CD4-positive, alpha-beta memory T cell (primary cell): ENCODE data around the gene EML6. TPM values are rescaled to one million over a fixed set of nuclear protein-coding genes. Genes with fewer than 3 reads are reported as not detected.

ENCODE experiments used
- CTCF ChIA-PET: fragments of 350-600 bp; sonication (Branson Sonifier 250); formaldehyde crosslinking; loops from one replicate; lab custom pipeline; 2021; ENCODE audit warnings: inconsistent platforms; ENCODE audit not compliant: partially characterized antibody; lab: Charles Lee
- POLR2A ChIA-PET: fragments of 350-600 bp; sonication (Branson Sonifier 250); formaldehyde crosslinking; loops from one replicate; lab custom pipeline; 2021; ENCODE audit not compliant: partially characterized antibody; lab: Charles Lee
- DNase-seq, 5 donors: peaks; one replicate each; pipeline versions ENCODE4 v3.0.0 to v3.0.0-alpha.2; 2020 to 2022; ENCODE audit warnings: mixed read lengths in 1 of 5
- H3K27ac ChIP-seq: one replicate; pipeline ENCODE4 v1.7.0; 2013; ENCODE audit warnings: low read depth, low read length
- H3K27me3 ChIP-seq: 2 replicates; pipeline ENCODE4 v1.7.0; 2013; ENCODE audit warnings: mild to moderate bottlenecking, low read length, moderate library complexity; ENCODE audit not compliant: insufficient read depth
- H3K36me3 ChIP-seq: 2 replicates; pipeline ENCODE4 v1.7.0; 2013; ENCODE audit warnings: mild to moderate bottlenecking, low read length, moderate library complexity; ENCODE audit not compliant: insufficient read depth
- H3K4me1 ChIP-seq: 2 replicates; pipeline ENCODE4 v1.7.0; 2013; ENCODE audit warnings: mild to moderate bottlenecking, low read length, moderate library complexity; ENCODE audit not compliant: insufficient read depth
- H3K4me3 ChIP-seq, 2 donors: one replicate each; pipeline ENCODE4 v1.7.0; 2013; ENCODE audit warnings: low read length in 2 of 2, mild to moderate bottlenecking in 1 of 2
- H3K9me3 ChIP-seq, 2 donors: one replicate each; pipeline ENCODE4 v1.7.0; 2013; ENCODE audit warnings: low read length in 2 of 2, control low read depth in 1 of 2; ENCODE audit not compliant: control insufficient read depth in 1 of 2
- H3K27ac Mint-ChIP-seq, 7 donors: one replicate each; pipeline ENCODE4 v1.8.0; 2020 to 2021; ENCODE audit warnings: mixed read lengths in 7 of 7, mild to moderate bottlenecking in 6 of 7, inconsistent platforms in 3 of 7, moderate library complexity in 3 of 7
- H3K27me3 Mint-ChIP-seq, 2 donors: one replicate each; pipeline ENCODE4 v1.8.0; 2020 to 2021; ENCODE audit warnings: mixed read lengths in 2 of 2
- H3K36me3 Mint-ChIP-seq, 2 donors: one replicate each; pipeline ENCODE4 v1.8.0; 2020 to 2021; ENCODE audit warnings: mixed read lengths in 2 of 2, inconsistent platforms in 1 of 2, mild to moderate bottlenecking in 1 of 2
- H3K4me1 Mint-ChIP-seq, 4 donors: one replicate each; pipeline ENCODE4 v1.8.0; 2020 to 2021; ENCODE audit warnings: mixed read lengths in 4 of 4, mild to moderate bottlenecking in 1 of 4
- H3K4me3 Mint-ChIP-seq, 8 donors: one replicate each; pipeline ENCODE4 v1.8.0; 2020 to 2021; ENCODE audit warnings: mixed read lengths in 8 of 8, mild to moderate bottlenecking in 7 of 8, moderate library complexity in 6 of 8, inconsistent platforms in 3 of 8
- H3K9me3 Mint-ChIP-seq, 8 donors: one replicate each; pipeline ENCODE4 v1.8.0; 2020 to 2021; ENCODE audit warnings: mixed read lengths in 8 of 8, mild to moderate bottlenecking in 5 of 8, inconsistent platforms in 3 of 8, moderate library complexity in 1 of 8
- intact Hi-C: fragments of 100-400 bp; cut with micrococcal nuclease; formaldehyde crosslinking; loops from one replicate; pipeline ENCODE4 v1.15.1; 2023
- polyA plus RNA-seq, 2 donors: library from polyadenylated mRNA; unstranded; fragments of 300-500 nt; fragmentation: Illumina TruSeq; gene quantifications; one replicate each; pipeline ENCODE4 v1.2.3, GENCODE V29; 2021
- total RNA-seq, 2 experiments: library from RNA; stranded (reverse); gene quantifications; one replicate each; pipeline ENCODE4 v1.2.3, GENCODE V29; 2021

The EML6 gene
- total and polyA plus RNA-seq, 4 experiments from 2014 or later, result 0.02 to 3.9 (median 1.8) TPM; not detected in 1

DNA sequence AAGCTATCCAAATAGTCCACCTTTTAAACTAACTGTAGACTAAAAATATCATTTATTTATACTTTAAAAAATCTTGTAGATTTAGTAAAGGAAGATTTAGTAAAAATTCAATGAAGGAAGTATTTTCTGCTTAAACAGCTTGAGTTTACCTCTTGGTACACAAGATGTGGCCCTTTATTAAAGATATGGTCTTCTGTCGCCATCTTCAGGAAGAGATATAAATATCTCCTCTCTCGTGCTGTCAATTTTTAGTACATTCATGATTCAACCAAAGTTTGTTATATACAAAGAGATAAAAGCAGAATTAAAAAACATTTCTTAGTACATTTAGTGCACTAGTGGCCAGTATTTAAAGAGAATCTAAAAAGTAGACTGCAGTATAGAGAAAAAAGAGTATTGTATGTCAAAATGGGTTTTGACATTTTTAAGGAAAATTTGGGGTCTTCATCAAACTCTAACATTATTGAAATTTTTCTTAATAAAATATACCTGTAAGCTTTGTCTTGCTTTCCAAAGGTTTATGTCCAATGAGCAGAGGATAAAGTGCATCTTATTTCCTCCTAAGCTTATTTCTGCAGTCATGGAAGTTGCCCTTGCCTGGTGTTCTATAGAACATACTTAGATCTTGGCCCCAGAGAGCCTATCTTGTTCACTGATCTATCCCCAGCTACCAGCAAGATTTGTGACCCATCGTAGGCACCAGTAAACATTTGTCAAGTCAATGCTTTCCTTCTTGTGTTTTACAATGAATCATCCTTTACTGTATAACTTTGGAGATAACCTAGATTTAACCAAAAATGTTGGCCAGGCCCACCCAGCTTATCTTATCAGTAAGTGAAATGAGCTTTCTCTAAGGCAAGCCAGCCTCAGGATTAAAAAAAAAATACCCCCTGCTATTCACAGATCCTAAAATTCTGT, 18.5 kb upstream of the EML6 start:
- ChIA-PET POLR2A (interaction anchor here (0.8 to 1.7 kb wide), 5 partner anchors 18 to 183 kb away, joined by 3 to 9 read pairs (median 3); partner anchors contain the start of gene EML6), CTCF (interaction anchor here (0.6 to 7.6 kb wide), 45 partner anchors 8 to 969 kb away, joined by 3 to 250 read pairs (median 4); partner anchors contain the start of gene EML6)
- H3K9me3 Mint-ChIP-seq, result no peaks in the 10 kb centered on the region
- peaks cover 10% of the 10 kb centered on the region for H3K4me1 ChIP-seq
- intact Hi-C loops, result loop anchor here (1.0 kb wide), 4 partner anchors 133 to 598 kb away; no protein-coding TSS in a partner anchor
- no peaks in the 10 kb centered on the region for H3K9me3 ChIP-seq
- H3K27me3 Mint-ChIP-seq, result peaks cover 12 to 13% of the 10 kb centered on the region in 2 donors
- H3K4me3 ChIP-seq, result no peak overlapping the region
- peaks cover 0 to 4% (median 2%) of the 10 kb centered on the region in 4 donors for H3K4me1 Mint-ChIP-seq
- no peak overlapping the region for H3K27ac ChIP-seq
- no peaks in the 10 kb centered on the region for H3K36me3 Mint-ChIP-seq
- peak in 4 of 5 donors; percentile 56 to 63 (median 56) for DNase-seq
- no peak overlapping the region for H3K27ac Mint-ChIP-seq
- no peaks in the 10 kb centered on the region for H3K36me3 ChIP-seq
- H3K4me3 Mint-ChIP-seq, result no peak overlapping the region
- no peaks in the 10 kb centered on the region for H3K27me3 ChIP-seq

DNA sequence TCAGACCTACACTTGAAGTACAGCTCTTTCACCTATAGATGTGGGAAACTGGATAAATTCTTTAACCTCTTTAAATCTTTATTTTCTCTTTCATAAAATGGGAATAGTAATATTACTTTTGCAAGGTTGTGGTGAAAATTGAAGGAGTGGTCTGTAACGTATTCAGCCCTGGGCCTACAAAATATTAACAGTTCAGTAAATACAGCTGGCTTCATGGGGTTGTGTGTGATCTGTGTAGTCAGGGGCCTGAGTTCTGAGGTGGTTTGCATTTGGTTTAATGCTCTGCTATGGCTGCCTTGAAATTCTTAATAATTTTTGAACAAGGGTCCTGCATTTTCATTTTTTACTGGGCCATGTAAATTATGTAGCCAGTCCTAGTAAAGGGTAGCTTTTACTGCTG, 16.8 kb upstream of the EML6 start:
- Histone ChIP-seq H3K27ac (no peak overlapping the region), H3K9me3 (no peaks in the 10 kb centered on the region), H3K4me1 (peaks cover 10% of the 10 kb centered on the region), H3K27me3 (no peaks in the 10 kb centered on the region), H3K4me3 (no peak overlapping the region), H3K36me3 (no peaks in the 10 kb centered on the region)
- ChIA-PET POLR2A (no interaction called here), CTCF (interaction anchor here (0.7 to 7.6 kb wide), 9 partner anchors 9 to 1172 kb away, joined by 3 to 250 read pairs (median 4); no protein-coding TSS in a partner anchor)
- H3K27me3 Mint-ChIP-seq, result peaks cover 17 to 19% of the 10 kb centered on the region in 2 donors
- intact Hi-C loops, result no loop called here
- no peak for DNase-seq
- H3K4me3 Mint-ChIP-seq, result no peak overlapping the region
- H3K9me3 Mint-ChIP-seq, result no peaks in the 10 kb centered on the region
- H3K27ac Mint-ChIP-seq, result peak overlapping the region in 1 of 7 donors; percentile 43
- peaks cover 0 to 4% (median 2%) of the 10 kb centered on the region in 4 donors for H3K4me1 Mint-ChIP-seq
- H3K36me3 Mint-ChIP-seq, result no peaks in the 10 kb centered on the region

DNA sequence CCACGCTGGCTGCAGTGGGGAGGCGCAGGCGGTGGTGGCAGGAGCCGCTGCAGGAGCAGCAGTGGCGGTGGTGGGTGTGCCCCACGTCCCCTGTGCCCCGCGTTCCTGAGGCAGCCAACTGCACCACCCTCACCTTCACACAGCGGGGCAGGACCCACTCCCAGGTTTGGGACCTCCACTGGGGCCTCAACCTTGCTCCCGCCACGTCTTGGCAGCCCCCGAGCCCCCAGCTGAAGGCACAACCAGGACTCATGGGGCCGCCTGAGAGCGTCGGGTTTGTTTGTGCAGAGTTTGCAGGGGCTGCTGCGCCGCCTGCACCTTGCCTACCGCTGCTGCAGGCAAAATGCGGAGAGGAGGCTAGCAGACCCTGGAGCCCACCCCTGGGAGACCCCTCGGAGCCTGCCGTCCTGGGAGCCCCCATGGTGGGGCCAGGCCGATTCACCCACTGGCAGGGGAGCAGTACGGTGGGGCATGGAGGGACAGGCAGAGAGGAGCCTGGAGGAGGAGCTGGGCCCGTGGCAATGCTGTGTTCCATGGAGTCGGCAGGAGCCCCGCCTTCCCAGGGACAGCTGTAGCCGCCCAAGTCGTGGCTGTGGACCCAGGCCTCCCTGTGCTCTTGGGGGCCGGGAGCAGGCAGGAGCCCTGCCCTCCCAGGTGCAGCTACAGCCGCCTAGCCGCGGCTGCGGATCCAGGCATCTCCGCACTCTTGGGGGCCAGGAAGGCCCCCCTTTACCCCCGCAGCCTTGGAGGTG, 14.7 kb upstream of the EML6 start:
- peak in 2 of 5 donors; percentile 1 to 7 for DNase-seq
- Histone ChIP-seq H3K36me3 (no peaks in the 10 kb centered on the region), H3K27me3 (no peaks in the 10 kb centered on the region), H3K9me3 (no peaks in the 10 kb centered on the region), H3K4me1 (peaks cover 10% of the 10 kb centered on the region), H3K4me3 (peak overlapping the region in 1 of 2 donors; percentile 12), H3K27ac (no peak overlapping the region)
- H3K27ac Mint-ChIP-seq, result no peak overlapping the region
- H3K27me3 Mint-ChIP-seq, result peaks cover 19 to 21% of the 10 kb centered on the region in 2 donors
- H3K4me1 Mint-ChIP-seq, result peaks cover 0 to 4% (median 2%) of the 10 kb centered on the region in 4 donors
- no peaks in the 10 kb centered on the region for H3K9me3 Mint-ChIP-seq
- peak overlapping the region in 5 of 8 donors; percentile 38 to 68 (median 50) for H3K4me3 Mint-ChIP-seq
- H3K36me3 Mint-ChIP-seq, result no peaks in the 10 kb centered on the region
- ChIA-PET POLR2A (interaction anchor here (1.4 kb wide), 1 partner anchor 602 kb away, joined by 4 read pairs; no protein-coding TSS in a partner anchor), CTCF (interaction anchor here (1.1 to 7.6 kb wide), 3 partner anchors 14 to 185 kb away, joined by 3 to 250 read pairs (median 5); no protein-coding TSS in a partner anchor)
- intact Hi-C loops, result no loop called here

GRCh38 chr2:54709336-54709809, 14.1 kb upstream of the EML6 start:
- no peak overlapping the region for H3K27ac ChIP-seq
- H3K27me3 ChIP-seq, result no peaks in the 10 kb centered on the region
- Mint-ChIP-seq H3K27ac (peak overlapping the region in 1 of 7 donors; percentile 42), H3K36me3 (no peaks in the 10 kb centered on the region), H3K27me3 (peaks cover 19 to 21% of the 10 kb centered on the region in 2 donors), H3K4me1 (peaks cover 0 to 4% (median 2%) of the 10 kb centered on the region in 4 donors), H3K9me3 (no peaks in the 10 kb centered on the region), H3K4me3 (peak overlapping the region in 7 of 8 donors; percentile 1 to 68 (median 49))
- ChIA-PET CTCF (interaction anchor here (1.2 to 1.5 kb wide), 2 partner anchors 13 to 466 kb away, joined by 3 to 5 read pairs; no protein-coding TSS in a partner anchor), POLR2A (interaction anchor here (1.4 kb wide), 1 partner anchor 602 kb away, joined by 4 read pairs; no protein-coding TSS in a partner anchor)
- intact Hi-C loops, result no loop called here
- H3K4me3 ChIP-seq, result no peak overlapping the region
- no peak for DNase-seq
- no peaks in the 10 kb centered on the region for H3K36me3 ChIP-seq
- no peaks in the 10 kb centered on the region for H3K9me3 ChIP-seq
- H3K4me1 ChIP-seq, result peaks cover 10% of the 10 kb centered on the region

GRCh38 chr2:54710216-54710615, 13.2 kb upstream of the EML6 start:
- Histone ChIP-seq H3K9me3 (no peaks in the 10 kb centered on the region), H3K4me1 (peaks cover 10% of the 10 kb centered on the region), H3K27ac (no peak overlapping the region), H3K27me3 (no peaks in the 10 kb centered on the region), H3K36me3 (no peaks in the 10 kb centered on the region), H3K4me3 (no peak overlapping the region)
- peaks cover 19 to 21% of the 10 kb centered on the region in 2 donors for H3K27me3 Mint-ChIP-seq
- no peak for DNase-seq
- intact Hi-C loops, result no loop called here
- POLR2A ChIA-PET, result no interaction called here
- H3K36me3 Mint-ChIP-seq, result no peaks in the 10 kb centered on the region
- H3K4me3 Mint-ChIP-seq, result peak overlapping the region in 2 of 8 donors; percentile 5 to 61
- H3K4me1 Mint-ChIP-seq, result peaks cover 0 to 4% (median 2%) of the 10 kb centered on the region in 4 donors
- CTCF ChIA-PET, result interaction anchor here (1.2 to 1.5 kb wide), 2 partner anchors 12 to 466 kb away, joined by 3 to 5 read pairs; no protein-coding TSS in a partner anchor
- no peaks in the 10 kb centered on the region for H3K9me3 Mint-ChIP-seq
- no peak overlapping the region for H3K27ac Mint-ChIP-seq

DNA sequence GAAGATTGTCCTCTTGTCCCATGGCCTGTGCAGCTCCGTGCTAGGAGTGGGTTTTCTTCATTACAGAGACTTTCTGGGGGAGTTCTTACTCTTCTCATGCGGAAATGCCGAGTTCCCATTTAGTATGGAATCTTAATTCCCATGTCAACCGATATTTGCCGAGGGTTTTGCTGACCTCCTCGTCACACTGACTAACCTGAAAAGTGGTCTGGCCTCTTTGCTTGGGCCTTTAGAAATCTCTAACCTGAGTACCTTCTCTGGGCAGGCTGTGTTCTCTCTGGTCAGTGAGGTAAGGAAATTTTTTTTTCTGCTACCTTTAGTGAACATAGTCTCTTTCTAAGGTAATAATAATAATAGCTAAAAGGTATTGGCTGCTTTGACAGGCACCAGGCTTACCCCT, 10.9 kb upstream of the EML6 start:
- no peaks in the 10 kb centered on the region for H3K36me3 ChIP-seq
- no peak overlapping the region for H3K4me3 ChIP-seq
- H3K27me3 Mint-ChIP-seq, result peaks cover 16 to 22% of the 10 kb centered on the region in 2 donors
- no peaks in the 10 kb centered on the region for H3K9me3 Mint-ChIP-seq
- ChIA-PET POLR2A (no interaction called here), CTCF (no interaction called here)
- H3K9me3 ChIP-seq, result no peaks in the 10 kb centered on the region
- peaks cover 10% of the 10 kb centered on the region for H3K4me1 ChIP-seq
- peaks cover 2% of the 10 kb centered on the region for H3K27me3 ChIP-seq
- no peak for DNase-seq
- peaks cover 0 to 4% (median 2%) of the 10 kb centered on the region in 4 donors for H3K4me1 Mint-ChIP-seq
- intact Hi-C loops, result no loop called here
- H3K4me3 Mint-ChIP-seq, result no peak overlapping the region
- H3K36me3 Mint-ChIP-seq, result no peaks in the 10 kb centered on the region
- H3K27ac Mint-ChIP-seq, result no peak overlapping the region
- H3K27ac ChIP-seq, result no peak overlapping the region
